ENCODE data around the gene SCN9A. TPM values are rescaled to one million over a fixed set of nuclear protein-coding genes. Genes with fewer than 3 reads are reported as not detected.
A peak's percentile ranks its signal among the peaks of the same experiment; 100 is the strongest.

The SCN9A gene
- total RNA-seq, 1 experiment from 2014 or later = 1.3 TPM

DNA sequence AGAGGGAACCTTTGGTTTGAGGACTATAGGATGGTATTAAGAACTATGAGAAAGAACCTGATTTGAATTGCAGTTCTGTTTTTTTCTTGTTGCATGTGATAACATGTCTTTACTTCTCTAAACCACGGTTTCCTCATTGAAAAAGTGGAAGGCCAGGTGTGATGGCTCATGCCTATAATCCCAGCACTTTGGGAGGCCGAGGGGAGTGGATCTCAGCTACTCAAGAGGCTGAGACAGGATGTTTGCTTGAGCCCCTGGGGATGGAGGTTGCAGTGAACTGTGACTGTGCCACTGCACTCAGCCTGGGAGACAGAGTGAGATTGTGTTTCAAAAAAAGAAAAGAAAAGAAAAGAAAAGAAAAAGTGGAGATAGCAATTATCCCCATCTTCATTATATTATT is 32.3 kb downstream of the SCN9A start:
- Histone ChIP-seq H2BK5ac (ENCODE audit: insufficient read length, low read length) (no peak overlapping the region), H2BK12ac (ENCODE audit: insufficient read length, low read depth, low read length) (no peak overlapping the region), H3K4ac (ENCODE audit: low read depth, low read length) (no peak overlapping the region), H3K14ac (ENCODE audit: insufficient read depth, low read length) (no peak overlapping the region), H2BK15ac (ENCODE audit: low read depth, low read length) (no peak overlapping the region), H3K18ac (ENCODE audit: insufficient read length, low read depth, low read length) (no peak overlapping the region), H4K8ac (replicated peaks; ENCODE audit: insufficient read length, low read depth, low read length) (no peak overlapping the region), H4K5ac (ENCODE audit: insufficient read length, low read depth, low read length) (no peak overlapping the region), H3K9ac (ENCODE audit: extremely low read depth, insufficient read length, low read length) (no peak overlapping the region), H2BK20ac (ENCODE audit: low read depth, low read length, poor library complexity, severe bottlenecking) (no peak overlapping the region), H4K91ac (ENCODE audit: insufficient read length, low read depth, low read length) (no peak overlapping the region), H2AFZ (ENCODE audit: low read length) (no peak overlapping the region), H3K56ac (ENCODE audit: insufficient read length, low read depth, low read length) (no peak overlapping the region), H3K27ac (ENCODE audit: insufficient read length, low read depth, low read length) (no peak overlapping the region), H3K23me2 (ENCODE audit: insufficient read length, low read depth, low read length, poor library complexity, severe bottlenecking) (no peaks in the 10 kb centered on the region), H4K20me1 (ENCODE audit: control insufficient read depth, insufficient read depth, insufficient read length) (no peaks in the 10 kb centered on the region), H3K23ac (ENCODE audit: insufficient read length, low read depth, low read length) (no peak overlapping the region), H2BK120ac (ENCODE audit: low read depth, low read length, poor library complexity, severe bottlenecking) (no peak overlapping the region), H3K4me1 (ENCODE audit: insufficient read depth, low read length) (no peaks in the 10 kb centered on the region), H2AK5ac (ENCODE audit: insufficient read length, low read length) (no peak overlapping the region), H3K4me2 (ENCODE audit: insufficient read depth, insufficient read length, low read length) (no peak overlapping the region), H3T11ph (ENCODE audit: low read length) (no peak overlapping the region), H3K27me3 (ENCODE audit: insufficient read depth, low read length) (no peaks in the 10 kb centered on the region), H3K79me2 (ENCODE audit: insufficient read depth, low read length) (no peaks in the 10 kb centered on the region), H3K9me3 (ENCODE audit: control insufficient read depth, low read depth, low read length) (no peaks in the 10 kb centered on the region), H3K79me1 (ENCODE audit: insufficient read depth, low read depth, low read length, poor library complexity, severe bottlenecking) (no peaks in the 10 kb centered on the region)
- peak; percentile 45 for DNase-seq
- H3K27me3 Mint-ChIP-seq (ENCODE audit: low read depth) = no peaks in the 10 kb centered on the region
- peaks cover 6 to 19% of the 10 kb centered on the region in 2 experiments; a peak in 3 of 4 replicates for H3K4me1 Mint-ChIP-seq
- H3K27ac Mint-ChIP-seq = peak overlapping the region; percentile 4 to 12 (median 12); a peak in 4 of 7 replicates
- no peaks in the 10 kb centered on the region for H3K36me3 Mint-ChIP-seq (ENCODE audit: insufficient read depth in 1 of 3, low read depth in 3 of 3)
- TF ChIP-seq, protein P1, sequence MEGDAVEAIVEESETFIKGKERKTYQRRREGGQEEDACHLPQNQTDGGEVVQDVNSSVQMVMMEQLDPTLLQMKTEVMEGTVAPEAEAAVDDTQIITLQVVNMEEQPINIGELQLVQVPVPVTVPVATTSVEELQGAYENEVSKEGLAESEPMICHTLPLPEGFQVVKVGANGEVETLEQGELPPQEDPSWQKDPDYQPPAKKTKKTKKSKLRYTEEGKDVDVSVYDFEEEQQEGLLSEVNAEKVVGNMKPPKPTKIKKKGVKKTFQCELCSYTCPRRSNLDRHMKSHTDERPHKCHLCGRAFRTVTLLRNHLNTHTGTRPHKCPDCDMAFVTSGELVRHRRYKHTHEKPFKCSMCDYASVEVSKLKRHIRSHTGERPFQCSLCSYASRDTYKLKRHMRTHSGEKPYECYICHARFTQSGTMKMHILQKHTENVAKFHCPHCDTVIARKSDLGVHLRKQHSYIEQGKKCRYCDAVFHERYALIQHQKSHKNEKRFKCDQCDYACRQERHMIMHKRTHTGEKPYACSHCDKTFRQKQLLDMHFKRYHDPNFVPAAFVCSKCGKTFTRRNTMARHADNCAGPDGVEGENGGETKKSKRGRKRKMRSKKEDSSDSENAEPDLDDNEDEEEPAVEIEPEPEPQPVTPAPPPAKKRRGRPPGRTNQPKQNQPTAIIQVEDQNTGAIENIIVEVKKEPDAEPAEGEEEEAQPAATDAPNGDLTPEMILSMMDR (conservative IDR thresholded peaks at IDR 0.05) = no peak
- WGBS (ENCODE audit: extremely low coverage, insufficient read length, low lambda C conversion rate) = no CpG with 5 or more reads among the region's 2 CpGs
- H3K9me3 Mint-ChIP-seq = no peaks in the 10 kb centered on the region; a peak in 1 of 5 replicates
- peak overlapping the region in 1 of 2 experiments; percentile 36; a peak in 2 of 5 replicates for H3K4me3 Mint-ChIP-seq

Measured in H9 (cell line).